PC-3 (cell line): ENCODE results near the gene FBXO31.

Experiments used
- EZH2 ChIP-seq: fragments of 300-600 bp; sonication (generic); IDR thresholded peaks from one replicate; pipeline ENCODE4 v1.6.1; 2017; ENCODE audit warnings: antibody characterized with exemption, mild to moderate bottlenecking, low read length; ENCODE audit not compliant: unreplicated experiment
- EZH2phosphoT487 ChIP-seq: fragments of 300-600 bp; sonication (generic); IDR thresholded peaks from 2 replicates; pipeline ENCODE4 v1.6.1; 2018; ENCODE audit warnings: mild to moderate bottlenecking, antibody characterized with exemption, low read length, borderline replicate concordance
- TF ChIP-seq, protein P1 (sequence below): fragments of 300-600 bp; sonication (generic); conservative IDR thresholded peaks from 2 replicates; pipeline ENCODE4 v1.5.1; 2017; ENCODE audit warnings: antibody characterized with exemption, low read depth, mild to moderate bottlenecking, low read length

DNA sequence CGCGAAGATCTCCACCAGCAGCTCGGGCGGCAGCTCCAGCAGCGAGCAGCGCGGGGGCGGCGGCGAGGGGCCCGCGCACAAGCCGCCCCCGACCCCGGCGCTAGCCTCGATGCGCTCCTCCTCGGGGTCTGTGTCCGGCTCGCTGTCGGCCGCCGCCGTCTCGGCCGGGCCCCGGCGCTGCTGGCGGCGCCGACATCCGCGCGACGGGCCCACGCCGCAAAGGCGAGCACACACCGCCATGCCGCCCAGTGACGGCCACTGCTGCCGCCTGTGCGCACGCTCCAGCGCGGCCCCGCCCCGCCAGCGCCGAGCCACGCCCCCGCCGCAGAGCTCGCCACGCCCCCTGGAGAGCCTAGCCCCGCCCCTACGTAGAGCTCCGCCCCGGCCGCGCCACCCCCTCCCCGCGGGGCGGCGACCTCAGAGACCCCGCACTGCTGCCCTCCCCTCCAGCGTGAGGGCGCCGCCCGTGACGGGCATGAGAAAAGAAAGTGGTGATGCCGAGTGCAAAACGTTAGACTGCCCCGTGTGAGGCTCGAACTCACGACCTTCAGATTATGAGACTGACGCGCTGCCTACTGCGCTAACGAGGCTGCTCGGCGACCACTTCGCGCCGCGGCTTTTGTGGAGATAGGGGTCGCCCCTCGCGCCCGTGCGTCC, at the start of gene FBXO31:
- TF ChIP-seq, protein P1, sequence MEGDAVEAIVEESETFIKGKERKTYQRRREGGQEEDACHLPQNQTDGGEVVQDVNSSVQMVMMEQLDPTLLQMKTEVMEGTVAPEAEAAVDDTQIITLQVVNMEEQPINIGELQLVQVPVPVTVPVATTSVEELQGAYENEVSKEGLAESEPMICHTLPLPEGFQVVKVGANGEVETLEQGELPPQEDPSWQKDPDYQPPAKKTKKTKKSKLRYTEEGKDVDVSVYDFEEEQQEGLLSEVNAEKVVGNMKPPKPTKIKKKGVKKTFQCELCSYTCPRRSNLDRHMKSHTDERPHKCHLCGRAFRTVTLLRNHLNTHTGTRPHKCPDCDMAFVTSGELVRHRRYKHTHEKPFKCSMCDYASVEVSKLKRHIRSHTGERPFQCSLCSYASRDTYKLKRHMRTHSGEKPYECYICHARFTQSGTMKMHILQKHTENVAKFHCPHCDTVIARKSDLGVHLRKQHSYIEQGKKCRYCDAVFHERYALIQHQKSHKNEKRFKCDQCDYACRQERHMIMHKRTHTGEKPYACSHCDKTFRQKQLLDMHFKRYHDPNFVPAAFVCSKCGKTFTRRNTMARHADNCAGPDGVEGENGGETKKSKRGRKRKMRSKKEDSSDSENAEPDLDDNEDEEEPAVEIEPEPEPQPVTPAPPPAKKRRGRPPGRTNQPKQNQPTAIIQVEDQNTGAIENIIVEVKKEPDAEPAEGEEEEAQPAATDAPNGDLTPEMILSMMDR: no peak
- TF ChIP-seq EZH2phosphoT487 (no peak), EZH2 (no peak)
